ENCODE measurements around the gene CTTN. TPM values are rescaled to one million over a fixed set of nuclear protein-coding genes. Genes with fewer than 3 reads are reported as not detected.

Gene CTTN
- total RNA-seq, 1 experiment from 2014 or later, result 136 TPM

GRCh38 chr11:70428701-70429427 lies 30.5 kb downstream of the CTTN start:
- DNase-seq (ENCODE audit: low read depth), result no peak

- DNase-seq (ENCODE audit: low read depth), result no peak
Measured at GRCh38 chr11:70429428-70429705, 31.0 kb downstream of the CTTN start.

GRCh38 chr11:70429724-70430521 lies 31.6 kb downstream of the CTTN start:
- no peak for DNase-seq (ENCODE audit: low read depth)

GRCh38 chr11:70430671-70431574 lies 32.6 kb downstream of the CTTN start:
- no peak for DNase-seq (ENCODE audit: low read depth)

GRCh38 chr11:70431611-70432010 lies 33.3 kb downstream of the CTTN start:
- no peak for DNase-seq (ENCODE audit: low read depth)

- no peak for DNase-seq (ENCODE audit: low read depth)
Measured at GRCh38 chr11:70432065-70432464, 33.7 kb downstream of the CTTN start.

GRCh38 chr11:70432580-70432979 lies 34.3 kb downstream of the CTTN start:
- DNase-seq (ENCODE audit: low read depth), result no peak

- DNase-seq (ENCODE audit: low read depth), result no peak
Measured at GRCh38 chr11:70433038-70433437, 34.7 kb downstream of the CTTN start.

GRCh38 chr11:70433526-70433925 lies 35.2 kb downstream of the CTTN start:
- no peak for DNase-seq (ENCODE audit: low read depth)

GRCh38 chr11:70433966-70434812 lies 35.9 kb downstream of the CTTN start:
- no peak for DNase-seq (ENCODE audit: low read depth)

GRCh38 chr11:70434813-70435278 lies 36.5 kb downstream of the CTTN start:
- no peak for DNase-seq (ENCODE audit: low read depth)

- no peak for DNase-seq (ENCODE audit: low read depth)
Measured at GRCh38 chr11:70435361-70435760, 37.0 kb downstream of the CTTN start.

GRCh38 chr11:70435765-70436500 lies 37.6 kb downstream of the CTTN start:
- DNase-seq (ENCODE audit: low read depth), result no peak

- DNase-seq (ENCODE audit: low read depth), result no peak
Measured at GRCh38 chr11:70436501-70436860, 38.2 kb downstream of the CTTN start.

GRCh38 chr11:70437111-70437784 lies 38.9 kb downstream of the CTTN start:
- no peak for DNase-seq (ENCODE audit: low read depth)

- no peak for DNase-seq (ENCODE audit: low read depth)
Measured at GRCh38 chr11:70440206-70440605, 41.9 kb downstream of the CTTN start.

- DNase-seq (ENCODE audit: low read depth), result no peak
Measured at GRCh38 chr11:70443773-70444030, 45.4 kb downstream of the CTTN start.

GRCh38 chr11:70445091-70445490 lies 46.8 kb downstream of the CTTN start:
- no peak for DNase-seq (ENCODE audit: low read depth)

GRCh38 chr11:70445605-70446004 lies 47.3 kb downstream of the CTTN start:
- DNase-seq (ENCODE audit: low read depth), result no peak

GRCh38 chr11:70448983-70449567 lies 50.7 kb downstream of the CTTN start:
- no peak for DNase-seq (ENCODE audit: low read depth)

Data from Daoy (cell line).